ENCODE measurements around the gene COG8. TPM values are rescaled to one million over a fixed set of nuclear protein-coding genes. Genes with fewer than 3 reads are reported as not detected.
"Not testable (repeated sequence)": the region's sequence is repeated elsewhere in the genome, so short reads cannot be mapped to it uniquely, and the experiment has no call there.

Gene COG8
- total RNA-seq, 1 donor from 2014 or later: 43.1 TPM

GRCh38 chr16:69318177-69318910, 21.0 kb downstream of the COG8 start:
- DNase-seq: no peak

- DNase-seq: no peak
These were observed 22.7 kb downstream of the COG8 start for GRCh38 chr16:69316595-69317034.

GRCh38 chr16:69315486-69316311, 23.7 kb downstream of the COG8 start:
- no peak for DNase-seq

- DNase-seq: no peak
These were observed 24.8 kb downstream of the COG8 start for GRCh38 chr16:69314534-69314933.

- DNase-seq: no peak
These were observed 25.9 kb downstream of the COG8 start for GRCh38 chr16:69313469-69313868.

GRCh38 chr16:69311533-69312387, 27.6 kb downstream of the COG8 start:
- peak; percentile 41 for DNase-seq

GRCh38 chr16:69310653-69311532, 28.5 kb downstream of the COG8 start, which contains the start of gene VPS4A:
Gene VPS4A, plus strand, starts transcription at chr16:69311350. Its CDS starts 162 bp downstream, at chr16:69311512.
- peak; percentile 97 for DNase-seq

GRCh38 chr16:69309316-69309715, 30.0 kb downstream of the COG8 start:
- peak; percentile 18 for DNase-seq

GRCh38 chr16:69307856-69308255, 31.5 kb downstream of the COG8 start:
- DNase-seq: no peak

GRCh38 chr16:69307091-69307490, 32.3 kb downstream of the COG8 start:
- DNase-seq: no peak

GRCh38 chr16:69306031-69306430, 33.3 kb downstream of the COG8 start:
- DNase-seq: no peak

GRCh38 chr16:69302301-69302700, 37.1 kb downstream of the COG8 start:
- DNase-seq: no peak

GRCh38 chr16:69301861-69302260, 37.5 kb downstream of the COG8 start:
- peak; percentile 36 for DNase-seq

- DNase-seq: peak; percentile 60
These were observed 38.2 kb downstream of the COG8 start for GRCh38 chr16:69301187-69301586.

- no peak for DNase-seq
These were observed 41.1 kb downstream of the COG8 start for GRCh38 chr16:69298261-69298660.

GRCh38 chr16:69296771-69297170, 42.6 kb downstream of the COG8 start:
- not testable (repeated sequence) for DNase-seq

- no peak for DNase-seq
These were observed 45.3 kb downstream of the COG8 start for GRCh38 chr16:69294051-69294450.

GRCh38 chr16:69293401-69293800, 46.0 kb downstream of the COG8 start:
- no peak for DNase-seq

- not testable (repeated sequence) for DNase-seq
These were observed 47.7 kb downstream of the COG8 start for GRCh38 chr16:69291657-69292056.

GRCh38 chr16:69286941-69287713, 52.2 kb downstream of the COG8 start:
- DNase-seq: peak; percentile 83

GRCh38 chr16:69285240-69285639, 54.1 kb downstream of the COG8 start:
- no peak for DNase-seq

Data from dermis blood vessel endothelial cell (primary cell).